Head of caudate nucleus (tissue), 42 donors: ENCODE measurements around the gene SV2A.
"Not testable (repeated sequence)": the region's sequence is repeated elsewhere in the genome, so short reads cannot be mapped to it uniquely, and the experiment has no call there.

Experiments used
- DNase-seq, 42 donors: peaks; one replicate each; pipeline versions ENCODE4 v3.0.0 to v3.0.0-alpha.2; 2020 to 2021; ENCODE audit warnings: mixed read lengths in 7 of 42
- intact Hi-C: fragments of 100-400 bp; cut with DNase I; formaldehyde crosslinking; loops from one replicate; pipeline ENCODE4 v1.15.0; 2022

SV2A gene

DNA sequence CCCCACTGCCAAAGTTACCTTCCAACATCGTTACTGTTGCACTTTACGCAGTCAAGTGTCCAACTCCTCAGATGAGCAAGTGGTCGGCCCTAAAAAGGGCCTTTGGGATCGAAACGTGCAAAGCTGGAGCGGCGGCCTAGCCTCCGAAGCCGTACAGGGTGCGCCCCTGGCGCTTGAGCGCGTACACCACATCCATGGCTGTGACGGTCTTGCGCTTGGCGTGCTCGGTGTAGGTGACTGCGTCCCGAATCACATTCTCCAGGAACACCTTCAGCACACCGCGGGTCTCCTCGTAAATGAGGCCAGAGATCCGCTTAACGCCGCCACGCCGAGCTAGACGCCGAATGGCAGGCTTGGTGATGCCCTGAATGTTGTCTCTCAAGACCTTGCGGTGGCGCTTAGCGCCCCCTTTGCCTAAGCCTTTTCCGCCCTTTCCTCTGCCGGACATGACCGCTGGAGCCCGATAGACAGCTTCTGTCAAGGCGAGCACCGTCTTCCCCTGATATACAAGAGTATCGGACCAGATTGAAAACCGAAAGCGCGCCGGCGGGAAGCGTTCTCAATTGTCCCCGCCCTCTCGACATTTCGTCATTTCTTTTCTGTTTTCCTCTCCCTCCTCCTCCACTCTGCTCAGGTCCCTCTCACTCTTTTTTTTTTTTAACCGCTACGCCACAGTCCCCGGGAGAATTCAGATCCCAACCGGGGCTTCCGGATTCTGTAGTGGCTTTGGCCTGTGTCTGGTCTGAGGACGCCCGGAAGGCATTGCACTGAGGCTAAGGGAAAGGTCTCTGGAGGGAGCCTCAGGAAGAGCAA, 56.8 kb downstream of the SV2A start:
- DNase-seq, intact Hi-C loops: not testable (repeated sequence)

DNA sequence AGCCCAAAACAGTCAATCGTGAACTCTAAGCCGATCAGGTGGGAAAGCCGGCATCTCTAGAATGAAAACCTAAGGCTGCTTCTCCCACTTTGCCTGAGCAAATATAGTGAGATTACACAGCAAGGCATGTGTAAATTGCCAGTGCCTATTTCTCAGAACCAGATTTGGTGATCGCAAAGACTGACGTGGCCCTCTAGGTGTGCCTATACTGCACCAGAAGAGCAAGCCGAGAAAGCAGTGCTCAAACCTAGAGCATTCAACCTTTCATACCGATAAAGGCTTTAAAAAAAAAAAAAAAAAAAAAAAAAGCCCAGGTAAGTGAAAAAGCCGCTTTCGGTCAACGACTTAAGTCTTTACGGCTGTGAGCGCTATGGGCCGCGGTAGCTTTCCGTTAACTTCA, 57.4 kb downstream of the SV2A start:
- intact Hi-C loops, DNase-seq: not testable (repeated sequence)
